Endothelial cell (in vitro differentiated cells): ENCODE measurements around the gene USP19. TPM values are rescaled to one million over a fixed set of nuclear protein-coding genes. Genes with fewer than 3 reads are reported as not detected.

Source experiments
- DNase-seq: peaks from one replicate; pipeline ENCODE4 v3.0.0; 2021; ENCODE audit warnings: low spot score
- H3K27ac Mint-ChIP-seq: one replicate; pipeline ENCODE4 v1.8.0; 2021; ENCODE audit warnings: mixed read lengths, inconsistent platforms; ENCODE audit not compliant: unreplicated experiment
- H3K27me3 Mint-ChIP-seq: one replicate; pipeline ENCODE4 v1.8.0; 2021; ENCODE audit warnings: mild to moderate bottlenecking, moderate library complexity, mixed read lengths, inconsistent platforms; ENCODE audit not compliant: unreplicated experiment
- H3K36me3 Mint-ChIP-seq: one replicate; pipeline ENCODE4 v1.8.0; 2021; ENCODE audit warnings: mild to moderate bottlenecking, low read depth, mixed read lengths, inconsistent platforms; ENCODE audit not compliant: unreplicated experiment
- H3K4me1 Mint-ChIP-seq: one replicate; pipeline ENCODE4 v1.8.0; 2021; ENCODE audit warnings: mild to moderate bottlenecking, mixed read lengths, inconsistent platforms; ENCODE audit not compliant: unreplicated experiment
- H3K4me3 Mint-ChIP-seq: one replicate; pipeline ENCODE4 v1.8.0; 2021; ENCODE audit warnings: mild to moderate bottlenecking, mixed read lengths, inconsistent platforms; ENCODE audit not compliant: unreplicated experiment
- H3K9me3 Mint-ChIP-seq: one replicate; pipeline ENCODE4 v1.8.0; 2021; ENCODE audit warnings: mixed read lengths, inconsistent platforms; ENCODE audit not compliant: unreplicated experiment
- CTCF ChIP-seq: fragments of 200-600 bp; sonication (generic); IDR thresholded peaks from one replicate; pipeline ENCODE4 v1.5.0; 2021; ENCODE audit warnings: antibody characterized with exemption; ENCODE audit not compliant: unreplicated experiment
- long read RNA-seq: library from polyadenylated mRNA; unstranded; transcript quantifications from one replicate; pipeline ENCODE4 v2.0.0, GENCODE V29; 2020; ENCODE audit not compliant: unreplicated experiment
- total RNA-seq: library from RNA; stranded (reverse); fragmentation: NEBNext Ultra II Directional; extraction: Animal tissue kit (Norgen Biotek cat#: 25700); gene quantifications from one replicate; pipeline ENCODE4 v1.2.1, GENCODE V29; 2021; ENCODE audit not compliant: unreplicated experiment

Gene USP19
- total RNA-seq = 38.8 TPM
- long read RNA-seq, partial matches to known transcripts = 1 of 1 reads
- long read RNA-seq, other reads (novel, unspliced or antisense) = 0 of 1 reads

- Mint-ChIP-seq H3K4me3 (peak within 1 kb of the TSS; percentile 93), H3K27me3 (peaks cover 5% of the 10 kb centered on the region), H3K36me3 (peaks cover 27% of the 10 kb centered on the region), H3K9me3 (no peaks in the 10 kb centered on the region), H3K27ac (peak within 1 kb of the TSS; percentile 92), H3K4me1 (peaks cover 5% of the 10 kb centered on the region)
- DNase-seq = peak; percentile 88
- TF ChIP-seq CTCF = no peak
Observed at GRCh38 chr3:49120438-49121131, at the start of gene USP19. TSS of gene USP19 (minus strand) at chr3:49120823. CDS start at chr3:49119145, 1,678 bp downstream.

GRCh38 chr3:49166752-49167556 is 46.3 kb upstream of the USP19 start:
- Mint-ChIP-seq H3K27me3 (peaks cover 16% of the 10 kb centered on the region), H3K4me1 (peaks cover 17% of the 10 kb centered on the region), H3K4me3 (peak overlapping the region; percentile 92), H3K36me3 (peaks cover 21% of the 10 kb centered on the region), H3K9me3 (no peaks in the 10 kb centered on the region), H3K27ac (peak overlapping the region; percentile 90)
- no peak for TF ChIP-seq CTCF
- DNase-seq = no peak

- Mint-ChIP-seq H3K4me3 (peak within 1 kb of the TSS; percentile 94), H3K9me3 (no peaks in the 10 kb centered on the region), H3K27ac (peak within 1 kb of the TSS; percentile 94), H3K27me3 (peaks cover 15% of the 10 kb centered on the region), H3K36me3 (peaks cover 21% of the 10 kb centered on the region), H3K4me1 (peaks cover 17% of the 10 kb centered on the region)
- DNase-seq = peak; percentile 66
- TF ChIP-seq CTCF = no peak
Observed at GRCh38 chr3:49165771-49166751, 45.4 kb upstream of the USP19 start, which contains the start of gene CCDC71. TSS of gene CCDC71 (minus strand) at chr3:49166331. CDS start at chr3:49164208, 2,123 bp downstream.

GRCh38 chr3:49164983-49165720 is 44.5 kb upstream of the USP19 start:
- no peak for DNase-seq
- H3K4me3 Mint-ChIP-seq = peak overlapping the region; percentile 94
- TF ChIP-seq CTCF = no peak
- H3K4me1 Mint-ChIP-seq = peaks cover 17% of the 10 kb centered on the region
- peaks cover 15% of the 10 kb centered on the region for H3K27me3 Mint-ChIP-seq
- no peaks in the 10 kb centered on the region for H3K9me3 Mint-ChIP-seq
- H3K36me3 Mint-ChIP-seq = peaks cover 21% of the 10 kb centered on the region
- peak overlapping the region; percentile 94 for H3K27ac Mint-ChIP-seq
